ENCODE measurements around the gene CCDC170.

The CCDC170 gene

DNA sequence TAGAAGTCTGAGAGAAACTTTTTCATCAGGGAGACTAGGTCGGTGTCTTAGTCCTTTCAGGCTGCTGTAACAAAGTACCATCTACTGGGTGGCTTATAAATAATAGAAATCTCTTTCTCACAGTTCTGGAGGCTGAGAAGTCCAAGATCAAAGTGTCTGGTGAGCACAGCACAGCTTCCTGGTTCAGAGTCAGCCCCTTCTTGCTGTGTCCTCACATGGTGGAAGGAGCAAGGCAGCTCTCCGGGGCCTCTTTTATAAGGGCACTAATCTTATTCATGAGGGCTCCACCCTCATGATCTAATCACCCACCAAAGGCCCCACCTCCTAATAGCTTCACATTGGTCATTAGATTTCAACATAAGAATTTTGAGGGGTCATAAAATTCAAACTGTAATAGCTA, 122.8 kb downstream of the CCDC170 start:
- no peak for TF ChIP-seq CTCF (conservative IDR thresholded peaks at IDR 0.05; ENCODE audit: low read depth, low read length)

GRCh38 chr6:151617539-151617938, 123.7 kb downstream of the CCDC170 start:
- no peak for TF ChIP-seq CTCF (conservative IDR thresholded peaks at IDR 0.05; ENCODE audit: low read depth, low read length)
- no peak for DNase-seq (ENCODE audit: low read depth)
- no peak overlapping the region for H3K4me3 ChIP-seq (ENCODE audit: low read length)

More for the DNA sequence above, 122.8 kb downstream of the CCDC170 start:
- H3K4me3 ChIP-seq (ENCODE audit: low read length), result no peak overlapping the region
- DNase-seq (ENCODE audit: low read depth), result no peak

- DNase-seq (ENCODE audit: low read depth), result no peak
- H3K4me3 ChIP-seq (ENCODE audit: low read length), result no peak overlapping the region
- no peak for TF ChIP-seq CTCF (conservative IDR thresholded peaks at IDR 0.05; ENCODE audit: low read depth, low read length)
Observed at GRCh38 chr6:151618717-151619116, 124.9 kb downstream of the CCDC170 start.

DNA sequence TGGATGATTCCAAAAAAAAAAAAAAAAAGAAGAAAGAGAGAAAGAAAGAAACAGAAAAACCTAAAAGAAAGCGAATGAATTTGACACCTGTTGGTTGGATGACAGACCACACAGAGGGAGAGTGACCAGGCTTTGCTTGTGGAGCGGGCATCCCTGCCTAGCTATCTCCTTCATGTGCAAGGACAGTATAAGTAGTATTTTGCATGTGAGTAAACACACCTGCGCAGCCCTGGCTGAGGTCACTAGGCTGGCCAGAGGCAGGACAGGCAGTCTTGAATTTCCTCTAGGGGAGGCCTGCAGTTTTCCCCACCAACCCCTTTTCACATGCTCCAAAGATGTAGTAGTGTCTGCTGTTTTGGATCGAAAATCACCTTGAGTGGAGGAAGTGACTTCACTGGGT, 126.4 kb downstream of the CCDC170 start:
- no peak for TF ChIP-seq CTCF (conservative IDR thresholded peaks at IDR 0.05; ENCODE audit: low read depth, low read length)
- no peak overlapping the region for H3K4me3 ChIP-seq (ENCODE audit: low read length)

GRCh38 chr6:151624071-151624470, 130.3 kb downstream of the CCDC170 start:
- no peak overlapping the region for H3K4me3 ChIP-seq (ENCODE audit: low read length)
- DNase-seq (ENCODE audit: low read depth), result no peak
- no peak for TF ChIP-seq CTCF (conservative IDR thresholded peaks at IDR 0.05; ENCODE audit: low read depth, low read length)

More for the DNA sequence above, 126.4 kb downstream of the CCDC170 start:
- no peak for DNase-seq (ENCODE audit: low read depth)

- H3K4me3 ChIP-seq (ENCODE audit: low read length), result no peak overlapping the region
- no peak for TF ChIP-seq CTCF (conservative IDR thresholded peaks at IDR 0.05; ENCODE audit: low read depth, low read length)
- DNase-seq (ENCODE audit: low read depth), result no peak
Observed at GRCh38 chr6:151624481-151624880, 130.7 kb downstream of the CCDC170 start.

DNA sequence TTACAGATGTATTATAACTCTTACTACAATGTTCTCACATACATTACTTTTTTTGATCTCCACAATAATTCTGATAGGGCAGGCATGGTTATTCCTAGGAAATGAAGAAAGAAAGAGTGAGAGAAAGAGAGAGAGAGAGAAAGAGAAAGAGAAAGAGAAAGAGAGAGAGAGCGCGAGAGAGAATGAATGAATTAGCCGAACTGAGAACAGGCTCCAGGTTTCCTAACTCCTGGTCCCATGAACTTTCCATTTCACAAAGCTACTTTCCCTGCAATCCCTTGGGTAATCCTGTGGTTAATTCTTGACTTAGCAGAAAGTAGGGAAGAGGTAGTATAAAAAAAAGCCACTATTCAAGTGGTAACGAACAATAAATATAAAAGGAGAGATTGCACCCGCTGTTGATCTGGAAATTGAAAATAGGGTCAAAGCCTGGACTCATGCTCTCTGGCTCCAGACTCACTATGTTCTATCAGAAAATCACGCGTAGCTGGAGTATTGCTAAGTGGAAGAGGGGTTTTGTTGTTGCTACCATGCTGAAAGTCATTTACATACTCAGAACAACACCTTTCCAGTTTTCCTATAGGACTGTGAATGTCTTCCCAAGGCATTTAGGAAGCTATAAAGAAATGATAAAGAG, 131.2 kb downstream of the CCDC170 start:
- no peak for DNase-seq (ENCODE audit: low read depth)

More for the DNA sequence above, 131.2 kb downstream of the CCDC170 start:
- no peak for TF ChIP-seq CTCF (conservative IDR thresholded peaks at IDR 0.05; ENCODE audit: low read depth, low read length)
- H3K4me3 ChIP-seq (ENCODE audit: low read length), result no peak overlapping the region
